Stomach (tissue), 9 donors: ENCODE results near the gene KSR2. TPM values are rescaled to one million over a fixed set of nuclear protein-coding genes. Genes with fewer than 3 reads are reported as not detected.
"Not testable (repeated sequence)": the region's sequence is repeated elsewhere in the genome, so short reads cannot be mapped to it uniquely, and the experiment has no call there.

Experiments
- DNase-seq, 2 donors: peaks; one replicate each; pipeline versions ENCODE4 v3.0.0 to v3.0.0-alpha.2; 2013 to 2019
- H3K27ac ChIP-seq, 5 donors: fragments of 200-600 bp in 4 of 5; sonication (generic) in 4 of 5; one replicate each; pipeline ENCODE4 v1.5.1; 2013 to 2019; ENCODE audit warnings: mild to moderate bottlenecking in 1 of 5, moderate library complexity in 1 of 5
- H3K27me3 ChIP-seq, 3 donors: fragments of 200-600 bp; sonication (generic); one replicate each; pipeline ENCODE4 v1.5.1; 2017 to 2019; ENCODE audit warnings: mixed run types in 1 of 3
- H3K36me3 ChIP-seq, 4 donors: fragments of 200-600 bp; sonication (generic); 1 replicate in 3 of 4; 2 replicates in 1 of 4; pipeline ENCODE4 v1.5.1; 2016 to 2019
- H3K4me1 ChIP-seq, 4 donors: fragments of 200-600 bp; sonication (generic); one replicate each; pipeline ENCODE4 v1.5.1; 2016 to 2019
- H3K4me3 ChIP-seq, 4 donors: fragments of 200-600 bp; sonication (generic) in 3 of 4; one replicate each; pipeline ENCODE4 v1.5.1; 2016 to 2019; ENCODE audit warnings: mild to moderate bottlenecking in 1 of 4
- H3K9me3 ChIP-seq, 4 donors: fragments of 200-600 bp; sonication (generic); one replicate each; pipeline ENCODE4 v1.5.1; 2016 to 2019
- EP300 ChIP-seq: sonication (generic); formaldehyde crosslinking; IDR thresholded peaks from one replicate; pipeline ENCODE4 v1.6.1; 2017; ENCODE audit warnings: antibody characterized with exemption
- POLR2A ChIP-seq, 4 donors: fragments of 450-650 bp; IDR thresholded peaks; one replicate each; pipeline ENCODE4 v1.6.1; 2016; ENCODE audit warnings: antibody characterized with exemption in 4 of 4, control low read depth in 2 of 4, mild to moderate bottlenecking in 1 of 4, moderate library complexity in 1 of 4
- POLR2AphosphoS5 ChIP-seq, 3 donors: sonication (generic); formaldehyde crosslinking; IDR thresholded peaks; one replicate each; pipeline ENCODE4 v1.6.1; 2016; ENCODE audit warnings: antibody characterized with exemption in 3 of 3
- WGBS, 5 donors: extraction: QIAGEN DNeasy Blood & Tissue Kit in 3 of 5; methylation state at CpG; one replicate each; pipeline versions ENCODE4 v1.1.5 to v1.1.7; 2013 to 2018; 5-methylcytosine and 5-hydroxymethylcytosine counted together
- intact Hi-C: fragments of 100-400 bp; cut with DNase I; formaldehyde crosslinking; loops from one replicate; pipeline ENCODE4 v1.15.1; 2023; ENCODE audit warnings: low total_unique reads
- polyA plus RNA-seq, 3 donors: library from polyadenylated mRNA; stranded (reverse); fragments of 200-250 nt; gene quantifications; one replicate each; pipeline ENCODE4 v1.2.3, GENCODE V29; 2013
- total RNA-seq, 5 donors: library from RNA; depleted of rRNA; stranded (reverse); fragments of >200 nt; gene quantifications; one replicate each; pipeline versions ENCODE4 v1.1.0 to v1.2.3, GENCODE V29; 2014 to 2016
- TF ChIP-seq, protein P1 (sequence below), 7 experiments: fragments of 450-650 bp in 4 of 7; fragments of 200-600 bp in 3 of 7; sonication (generic) in 3 of 7; IDR thresholded peaks; one replicate each; pipeline ENCODE4 v1.5.1; 2016 to 2019; ENCODE audit warnings: antibody characterized with exemption in 7 of 7, control low read depth in 2 of 7, mild to moderate bottlenecking in 1 of 7
- donor health status: healthy with polysubstance abuse.
- donor health status: Bipolar disorder and iron deficiency.
- donor health status: healthy.

The KSR2 gene
- total and polyA plus RNA-seq, 8 donors = 0.03 to 1.4 (median 0.26) TPM; not detected in 2

DNA sequence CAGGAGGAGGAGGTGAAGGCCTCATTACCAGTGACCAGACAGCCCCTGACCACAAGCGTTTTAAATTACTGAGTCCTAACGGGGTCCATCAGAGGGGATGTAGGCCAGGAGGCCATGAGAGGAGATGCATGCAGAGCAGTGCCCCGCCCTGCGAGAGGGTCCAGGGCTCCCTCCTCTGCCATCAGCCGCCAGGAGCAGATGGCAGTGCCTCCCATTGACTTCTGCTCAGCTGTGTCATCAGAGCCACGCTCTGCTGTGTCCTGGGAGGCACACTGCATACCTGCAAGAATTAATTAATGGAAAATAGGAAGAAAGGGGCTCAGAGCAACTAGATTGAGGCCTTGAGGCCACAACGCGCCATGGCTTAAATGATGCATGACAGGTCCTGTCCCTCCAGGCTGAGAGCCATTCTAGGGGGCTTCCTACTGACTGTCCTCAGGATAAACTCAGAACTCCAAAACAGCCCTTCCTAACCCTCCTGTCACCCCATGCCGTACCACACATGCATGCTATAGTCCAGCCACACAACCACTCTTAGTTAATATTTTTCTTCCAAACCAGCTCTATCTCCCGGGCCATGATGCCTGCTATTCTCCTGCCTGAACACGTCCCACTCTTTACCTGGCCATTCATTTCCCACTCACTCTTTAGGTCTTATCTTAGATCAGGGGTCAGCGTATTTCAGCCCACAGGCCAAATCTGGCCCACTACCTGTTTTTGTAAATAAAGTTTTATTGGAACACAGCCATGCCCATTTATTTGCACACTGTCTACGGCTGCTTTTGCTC lies 235.8 kb downstream of the KSR2 start:
- TF ChIP-seq POLR2A (IDR thresholded peaks at IDR 0.05) (no peak), POLR2AphosphoS5 (IDR thresholded peaks at IDR 0.05) (no peak), EP300 (no peak)
- TF ChIP-seq, protein P1, sequence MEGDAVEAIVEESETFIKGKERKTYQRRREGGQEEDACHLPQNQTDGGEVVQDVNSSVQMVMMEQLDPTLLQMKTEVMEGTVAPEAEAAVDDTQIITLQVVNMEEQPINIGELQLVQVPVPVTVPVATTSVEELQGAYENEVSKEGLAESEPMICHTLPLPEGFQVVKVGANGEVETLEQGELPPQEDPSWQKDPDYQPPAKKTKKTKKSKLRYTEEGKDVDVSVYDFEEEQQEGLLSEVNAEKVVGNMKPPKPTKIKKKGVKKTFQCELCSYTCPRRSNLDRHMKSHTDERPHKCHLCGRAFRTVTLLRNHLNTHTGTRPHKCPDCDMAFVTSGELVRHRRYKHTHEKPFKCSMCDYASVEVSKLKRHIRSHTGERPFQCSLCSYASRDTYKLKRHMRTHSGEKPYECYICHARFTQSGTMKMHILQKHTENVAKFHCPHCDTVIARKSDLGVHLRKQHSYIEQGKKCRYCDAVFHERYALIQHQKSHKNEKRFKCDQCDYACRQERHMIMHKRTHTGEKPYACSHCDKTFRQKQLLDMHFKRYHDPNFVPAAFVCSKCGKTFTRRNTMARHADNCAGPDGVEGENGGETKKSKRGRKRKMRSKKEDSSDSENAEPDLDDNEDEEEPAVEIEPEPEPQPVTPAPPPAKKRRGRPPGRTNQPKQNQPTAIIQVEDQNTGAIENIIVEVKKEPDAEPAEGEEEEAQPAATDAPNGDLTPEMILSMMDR (IDR thresholded peaks at IDR 0.05) = no peak
- intact Hi-C loops = no loop called here
- Histone ChIP-seq H3K27me3 (no peaks in the 10 kb centered on the region), H3K36me3 (no peaks in the 10 kb centered on the region), H3K4me1 (no peaks in the 10 kb centered on the region), H3K9me3 (peaks cover 0 to 7% (median 3%) of the 10 kb centered on the region in 4 donors), H3K4me3 (no peak overlapping the region), H3K27ac (no peak overlapping the region)
- DNase-seq = no peak
- 75 to 88% (median 79%) methylated on average over 13 of the region's 13 CpGs for WGBS, 5 donors

DNA sequence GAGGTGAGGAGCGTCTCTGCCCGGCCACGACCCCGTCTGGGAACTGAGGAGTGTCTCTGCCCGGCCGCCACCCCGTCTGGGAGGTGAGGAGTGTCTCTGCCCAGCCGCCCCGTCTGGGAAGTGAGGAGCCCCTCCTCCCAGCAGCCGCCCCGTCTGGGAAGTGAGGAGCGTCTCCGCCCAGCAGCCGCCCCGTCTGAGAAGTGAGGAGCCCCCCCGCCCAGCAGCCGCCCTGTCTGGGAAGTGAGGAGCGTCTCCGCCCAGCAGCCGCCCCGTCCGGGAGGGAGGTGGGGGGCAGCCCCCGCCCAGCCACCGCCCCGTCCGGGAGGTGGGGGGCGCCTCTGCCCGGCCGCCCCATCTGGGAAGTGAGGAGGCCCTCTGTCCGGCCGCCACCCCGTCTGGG lies 237.7 kb downstream of the KSR2 start:
- intact Hi-C loops, H3K27ac ChIP-seq, DNase-seq, H3K4me3 ChIP-seq, H3K27me3 ChIP-seq, H3K36me3 ChIP-seq, H3K9me3 ChIP-seq, H3K4me1 ChIP-seq: not testable (repeated sequence)
- 90 to 94% (median 92%) methylated on average over 12 to 32 of the region's 32 CpGs for WGBS, 5 donors

DNA sequence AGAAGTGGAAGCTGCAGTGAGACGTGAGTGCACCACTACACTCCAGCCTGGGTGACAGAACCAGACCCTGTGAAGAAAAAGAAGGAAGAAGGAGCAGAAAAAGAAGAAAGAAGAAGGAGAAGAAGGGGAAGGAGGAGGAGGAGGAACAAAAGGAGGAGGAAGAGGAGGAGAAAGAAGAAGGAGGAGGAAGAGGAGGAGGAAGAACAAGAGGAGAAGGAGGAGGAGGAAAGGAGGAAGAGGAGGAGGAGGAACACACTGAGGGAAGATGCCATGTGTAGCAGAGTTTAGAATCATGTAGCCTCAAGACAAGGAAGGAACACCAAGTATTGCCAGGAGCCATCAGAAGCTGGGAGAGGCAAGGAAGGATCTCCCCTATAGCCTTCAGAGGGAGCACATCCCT lies 241.5 kb downstream of the KSR2 start:
- DNase-seq = no peak
- no peak overlapping the region for H3K27ac ChIP-seq
- no peaks in the 10 kb centered on the region for H3K36me3 ChIP-seq
- H3K4me1 ChIP-seq = no peaks in the 10 kb centered on the region
- WGBS, 5 donors = 46 to 79% (median 74%) methylated on average over 1 of the region's 1 CpG
- peaks cover 0 to 7% (median 3%) of the 10 kb centered on the region in 4 donors for H3K9me3 ChIP-seq
- no peak overlapping the region for H3K4me3 ChIP-seq
- no peaks in the 10 kb centered on the region for H3K27me3 ChIP-seq
- intact Hi-C loops = no loop called here
- TF ChIP-seq EP300 (no peak), POLR2A (IDR thresholded peaks at IDR 0.05) (no peak)
- TF ChIP-seq, protein P1 (IDR thresholded peaks at IDR 0.05) = no peak

DNA sequence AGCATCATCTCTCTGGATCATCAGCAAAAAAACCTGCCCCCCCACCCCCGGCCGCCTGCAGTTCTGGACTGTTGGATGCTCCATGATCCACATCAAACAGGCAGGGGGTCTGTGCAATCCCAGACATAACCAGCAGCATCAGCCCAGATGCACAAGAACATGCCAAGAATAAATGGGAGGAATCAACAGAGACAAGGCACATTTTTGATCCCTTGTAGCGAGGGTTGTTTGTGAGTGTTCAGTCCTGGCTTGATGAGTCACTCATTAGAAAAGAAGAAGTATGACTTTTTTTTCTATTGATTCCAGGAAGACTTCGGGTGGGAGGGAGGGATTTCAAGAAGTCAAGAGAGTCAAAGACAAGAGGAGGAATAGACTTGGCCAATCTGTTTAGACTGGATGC lies 244.2 kb downstream of the KSR2 start:
- Histone ChIP-seq H3K27me3 (no peaks in the 10 kb centered on the region), H3K4me1 (no peaks in the 10 kb centered on the region), H3K27ac (no peak overlapping the region), H3K36me3 (no peaks in the 10 kb centered on the region), H3K4me3 (no peak overlapping the region), H3K9me3 (no peaks in the 10 kb centered on the region)
- no peak for TF ChIP-seq POLR2AphosphoS5 (IDR thresholded peaks at IDR 0.05)
- no peak for TF ChIP-seq EP300
- no peak for TF ChIP-seq POLR2A (IDR thresholded peaks at IDR 0.05)
- TF ChIP-seq, protein P1 (IDR thresholded peaks at IDR 0.05) = no peak
- no peak for DNase-seq
- 44 to 68% (median 57%) methylated on average over 3 to 4 of the region's 4 CpGs for WGBS, 5 donors
- intact Hi-C loops = no loop called here

DNA sequence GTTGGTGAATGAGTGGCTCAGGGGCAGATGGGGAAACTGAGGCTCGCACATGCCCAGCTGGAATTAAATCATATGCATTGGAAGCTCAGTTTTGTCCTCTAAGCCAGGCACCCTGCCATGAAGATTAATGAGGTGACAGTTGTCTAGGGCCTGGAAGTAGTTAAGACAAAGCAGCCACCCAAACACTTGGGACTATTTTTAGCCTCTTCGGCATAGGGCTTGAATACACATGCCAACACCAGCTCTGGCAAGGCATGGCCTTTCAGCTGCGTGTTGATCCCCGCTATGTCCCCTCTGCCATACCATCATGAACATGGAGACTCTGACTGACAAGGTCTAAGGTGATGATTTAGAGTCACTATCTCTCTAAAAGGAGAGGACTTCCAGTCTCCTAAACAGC lies 250.2 kb downstream of the KSR2 start:
- Histone ChIP-seq H3K27me3 (no peaks in the 10 kb centered on the region), H3K36me3 (no peaks in the 10 kb centered on the region), H3K4me3 (no peak overlapping the region), H3K4me1 (no peaks in the 10 kb centered on the region), H3K9me3 (no peaks in the 10 kb centered on the region), H3K27ac (no peak overlapping the region)
- no peak for TF ChIP-seq EP300
- TF ChIP-seq, protein P1 (IDR thresholded peaks at IDR 0.05) = no peak
- no peak for TF ChIP-seq POLR2AphosphoS5 (IDR thresholded peaks at IDR 0.05)
- no peak for TF ChIP-seq POLR2A (IDR thresholded peaks at IDR 0.05)
- intact Hi-C loops = no loop called here
- WGBS, 5 donors = 53 to 80% (median 63%) methylated on average over 3 to 4 of the region's 4 CpGs
- no peak for DNase-seq
